HG02642 (cell line): ENCODE measurements around the gene GNRHR.
"Not testable (repeated sequence)": the region's sequence is repeated elsewhere in the genome, so short reads cannot be mapped to it uniquely, and the experiment has no call there.

Source experiments
- ATAC-seq: cut with Tn5 transposase; IDR thresholded peaks from one replicate; pipeline ENCODE4 v1.9.1; 2021; ENCODE audit warnings: mild to moderate bottlenecking; ENCODE audit not compliant: unreplicated experiment, poor library complexity

The GNRHR gene

GRCh38 chr4:67754288-67754687 lies at the start of gene GNRHR:
TSS of gene GNRHR (minus strand) at chr4:67754388. CDS start at chr4:67754335, 53 bp downstream.
- no peak for ATAC-seq

GRCh38 chr4:67796810-67797209 lies 42.6 kb upstream of the GNRHR start:
- ATAC-seq, result no peak

GRCh38 chr4:67790721-67791120 lies 36.5 kb upstream of the GNRHR start:
- no peak for ATAC-seq

- ATAC-seq, result no peak
Observed at GRCh38 chr4:67787311-67787710, 33.1 kb upstream of the GNRHR start.

GRCh38 chr4:67785528-67785927 lies 31.3 kb upstream of the GNRHR start:
- ATAC-seq, result no peak

GRCh38 chr4:67779631-67780030 lies 25.4 kb upstream of the GNRHR start:
- ATAC-seq, result no peak

GRCh38 chr4:67776746-67777145 lies 22.6 kb upstream of the GNRHR start:
- ATAC-seq, result no peak

GRCh38 chr4:67770422-67770821 lies 16.2 kb upstream of the GNRHR start:
- no peak for ATAC-seq

- ATAC-seq, result no peak
Observed at GRCh38 chr4:67765928-67766327, 11.7 kb upstream of the GNRHR start.

GRCh38 chr4:67765401-67765800 lies 11.2 kb upstream of the GNRHR start:
- no peak for ATAC-seq

- no peak for ATAC-seq
Observed at GRCh38 chr4:67764183-67764582, 10.0 kb upstream of the GNRHR start.

- ATAC-seq, result peak; percentile 98
Observed at GRCh38 chr4:67762086-67762485, 7.9 kb upstream of the GNRHR start.

GRCh38 chr4:67756991-67757390 lies 2.8 kb upstream of the GNRHR start:
- ATAC-seq, result not testable (repeated sequence)

GRCh38 chr4:67755974-67756373 lies 1.8 kb upstream of the GNRHR start:
- no peak for ATAC-seq

GRCh38 chr4:67751260-67751659 lies 2.9 kb downstream of the GNRHR start:
- ATAC-seq, result no peak

- ATAC-seq, result no peak
Observed at GRCh38 chr4:67750691-67751090, 3.5 kb downstream of the GNRHR start.

- ATAC-seq, result no peak
Observed at GRCh38 chr4:67749286-67749685, 4.9 kb downstream of the GNRHR start.

- peak; percentile 48 for ATAC-seq
Observed at GRCh38 chr4:67746797-67747495, 7.2 kb downstream of the GNRHR start.

GRCh38 chr4:67744561-67745283 lies 9.5 kb downstream of the GNRHR start:
- ATAC-seq, result no peak

- no peak for ATAC-seq
Observed at GRCh38 chr4:67743194-67743593, 11.0 kb downstream of the GNRHR start.

- ATAC-seq, result no peak
Observed at GRCh38 chr4:67736262-67736661, 17.9 kb downstream of the GNRHR start.

GRCh38 chr4:67735325-67735724 lies 18.9 kb downstream of the GNRHR start:
- ATAC-seq, result no peak
